NCI-H2227 treated with DMSO at 0.1 percent for 48 hours (cell line): ENCODE data around the gene CALCOCO1.

ENCODE experiments used
- DNase-seq: peaks from one replicate; lab custom pipeline; 2025; lab: John Stamatoyannopoulos, UW

The CALCOCO1 gene

GRCh38 chr12:53752192-53752601, 24.9 kb upstream of the CALCOCO1 start:
- DNase-seq = no peak

GRCh38 chr12:53751336-53752191, 24.3 kb upstream of the CALCOCO1 start, which contains the start of gene CISTR:
Gene CISTR (minus strand): TSS chr12:53751979.
- DNase-seq = no peak

GRCh38 chr12:53750812-53751335, 23.6 kb upstream of the CALCOCO1 start:
- DNase-seq = no peak

- no peak for DNase-seq
These were observed 22.9 kb upstream of the CALCOCO1 start for GRCh38 chr12:53749986-53750811.

GRCh38 chr12:53748072-53748840, 21.0 kb upstream of the CALCOCO1 start:
- no peak for DNase-seq

- DNase-seq = no peak
These were observed 19.8 kb upstream of the CALCOCO1 start for GRCh38 chr12:53747095-53747494.

- DNase-seq = peak; percentile 84
These were observed 19.4 kb upstream of the CALCOCO1 start for GRCh38 chr12:53746592-53747092.

- DNase-seq = peak; percentile 23
These were observed 17.5 kb upstream of the CALCOCO1 start for GRCh38 chr12:53744751-53745150.

GRCh38 chr12:53744130-53744441, 16.8 kb upstream of the CALCOCO1 start:
- DNase-seq = no peak

- DNase-seq = peak; percentile 14
These were observed 16.2 kb upstream of the CALCOCO1 start for GRCh38 chr12:53743266-53744129.

GRCh38 chr12:53740130-53740491, 12.9 kb upstream of the CALCOCO1 start:
- DNase-seq = no peak

- DNase-seq = peak; percentile 40
These were observed 12.2 kb upstream of the CALCOCO1 start for GRCh38 chr12:53739214-53740129.

GRCh38 chr12:53738406-53739213, 11.4 kb upstream of the CALCOCO1 start:
- peak; percentile 48 for DNase-seq

- DNase-seq = no peak
These were observed 10.7 kb upstream of the CALCOCO1 start for GRCh38 chr12:53737951-53738405.

- no peak for DNase-seq
These were observed 10.0 kb upstream of the CALCOCO1 start for GRCh38 chr12:53737093-53737808.

- no peak for DNase-seq
These were observed 9.3 kb upstream of the CALCOCO1 start for GRCh38 chr12:53736592-53736991.

- no peak for DNase-seq
These were observed 8.3 kb upstream of the CALCOCO1 start for GRCh38 chr12:53735556-53735955.

GRCh38 chr12:53734425-53734824, 7.2 kb upstream of the CALCOCO1 start:
- DNase-seq = no peak
